ENCODE data around the gene TAF1A.
A peak's percentile ranks its signal among the peaks of the same experiment; 100 is the strongest.

TAF1A gene

GRCh38 chr1:222547944-222548671 lies 41.6 kb downstream of the TAF1A start, which contains the start of gene HHIPL2:
Gene HHIPL2, minus strand, starts transcription at chr1:222548104. Its CDS starts 60 bp downstream, at chr1:222548044.
- no peak for DNase-seq (ENCODE audit: low read depth in 1 of 2, low spot score in 1 of 2)
- TF ChIP-seq SPI1 (IDR thresholded peaks at IDR 0.05; ENCODE audit: borderline replicate concordance, low read depth) (no peak), REST (IDR thresholded peaks at IDR 0.05; ENCODE audit: insufficient replicate concordance, low read depth) (no peak), GABPA (IDR thresholded peaks at IDR 0.05; ENCODE audit: low read depth) (no peak), CTCF (IDR thresholded peaks at IDR 0.05; ENCODE audit: insufficient read depth, low read length) (no peak), POLR2AphosphoS5 (IDR thresholded peaks at IDR 0.05; ENCODE audit: low read depth) (no peak)
- Histone ChIP-seq H3K4me3 (replicated peaks; ENCODE audit: insufficient read depth, low read length) (no peak within 1 kb of the TSS), H3K27me3 (ENCODE audit: insufficient read depth, poor library complexity, severe bottlenecking) (no peaks in the 10 kb centered on the region), H3K27ac (replicated peaks) (no peak within 1 kb of the TSS)

- H3K27ac ChIP-seq (replicated peaks) = no peak overlapping the region
- H3K27me3 ChIP-seq (ENCODE audit: insufficient read depth, poor library complexity, severe bottlenecking) = no peaks in the 10 kb centered on the region
- no peak for TF ChIP-seq SPI1 (IDR thresholded peaks at IDR 0.05; ENCODE audit: borderline replicate concordance, low read depth)
- TF ChIP-seq POLR2AphosphoS5 (IDR thresholded peaks at IDR 0.05; ENCODE audit: low read depth) = no peak
- TF ChIP-seq REST (IDR thresholded peaks at IDR 0.05; ENCODE audit: insufficient replicate concordance, low read depth) = no peak
- no peak overlapping the region for H3K4me3 ChIP-seq (replicated peaks; ENCODE audit: insufficient read depth, low read length)
- DNase-seq (ENCODE audit: low read depth in 1 of 2, low spot score in 1 of 2) = no peak
Observed at GRCh38 chr1:222547260-222547614, 42.5 kb downstream of the TAF1A start.

- TF ChIP-seq REST (IDR thresholded peaks at IDR 0.05; ENCODE audit: insufficient replicate concordance, low read depth) (no peak), CTCF (IDR thresholded peaks at IDR 0.05; ENCODE audit: insufficient read depth, low read length) (no peak), SPI1 (IDR thresholded peaks at IDR 0.05; ENCODE audit: borderline replicate concordance, low read depth) (no peak), POLR2AphosphoS5 (IDR thresholded peaks at IDR 0.05; ENCODE audit: low read depth) (no peak), GABPA (IDR thresholded peaks at IDR 0.05; ENCODE audit: low read depth) (no peak)
- Histone ChIP-seq H3K27ac (replicated peaks) (no peak overlapping the region), H3K4me3 (replicated peaks; ENCODE audit: insufficient read depth, low read length) (no peak overlapping the region), H3K27me3 (ENCODE audit: insufficient read depth, poor library complexity, severe bottlenecking) (no peaks in the 10 kb centered on the region)
- peak in 1 of 2 experiments; percentile 30 for DNase-seq (ENCODE audit: low read depth in 1 of 2, low spot score in 1 of 2)
Observed at GRCh38 chr1:222546548-222547259, 43.0 kb downstream of the TAF1A start.
